Liver (tissue), 9 donors: ENCODE measurements around the gene TRIM29. TPM values are rescaled to one million over a fixed set of nuclear protein-coding genes. Genes with fewer than 3 reads are reported as not detected.

Experiments used
- DNase-seq: peaks from one replicate; pipeline ENCODE4 v3.0.0-alpha.2; 2017; ENCODE audit warnings: low spot score
- H3K27ac ChIP-seq, 2 donors: one replicate each; pipeline ENCODE4 v1.7.0; 2013; ENCODE audit warnings: inconsistent platforms in 2 of 2, low read length in 2 of 2, control low read depth in 1 of 2, low read depth in 1 of 2, mild to moderate bottlenecking in 1 of 2
- H3K27me3 ChIP-seq, 4 donors: one replicate each; pipeline versions ENCODE4 v1.6.1 to v1.7.0; 2013; ENCODE audit warnings: low read length in 3 of 4, inconsistent platforms in 1 of 4, mild to moderate bottlenecking in 1 of 4, moderate library complexity in 1 of 4; ENCODE audit not compliant: control insufficient read depth in 4 of 4, insufficient read depth in 4 of 4
- H3K36me3 ChIP-seq, 4 donors: one replicate each; pipeline versions ENCODE4 v1.6.1 to v1.7.0; 2013; ENCODE audit warnings: low read length in 3 of 4, mild to moderate bottlenecking in 3 of 4, low read depth in 1 of 4, moderate library complexity in 1 of 4; ENCODE audit not compliant: control insufficient read depth in 4 of 4, insufficient read depth in 3 of 4
- H3K4me1 ChIP-seq, 4 donors: one replicate each; pipeline versions ENCODE4 v1.6.1 to v1.7.0; 2013; ENCODE audit warnings: low read length in 3 of 4, mild to moderate bottlenecking in 3 of 4, moderate library complexity in 1 of 4; ENCODE audit not compliant: control insufficient read depth in 4 of 4, insufficient read depth in 4 of 4
- H3K4me3 ChIP-seq, 3 donors: one replicate each; pipeline versions ENCODE4 v1.6.1 to v1.7.0; 2013; ENCODE audit warnings: low read length in 3 of 3, control low read depth in 1 of 3, low read depth in 1 of 3, mild to moderate bottlenecking in 1 of 3
- H3K9ac ChIP-seq, 2 donors: one replicate each; pipeline ENCODE4 v1.7.0; 2013; ENCODE audit warnings: low read length in 2 of 2, mild to moderate bottlenecking in 2 of 2, moderate library complexity in 2 of 2, control low read depth in 1 of 2, low read depth in 1 of 2
- H3K9me3 ChIP-seq, 4 donors: one replicate each; pipeline versions ENCODE4 v1.6.1 to v1.7.0; 2013; ENCODE audit warnings: low read length in 3 of 4; ENCODE audit not compliant: control insufficient read depth in 4 of 4
- ATF3 ChIP-seq: IDR thresholded peaks from 2 replicates; pipeline ENCODE4 v1.6.1; 2016; ENCODE audit warnings: antibody characterized with exemption
- CTCF ChIP-seq: fragments of 150-350 bp; IDR thresholded peaks from 2 replicates; pipeline ENCODE4 v1.5.1; 2017; ENCODE audit warnings: improper control_type of control experiment, low read depth, low read length; ENCODE audit not compliant: missing input control
- EGR1 ChIP-seq, 2 donors: IDR thresholded peaks; 2 replicates each; pipeline ENCODE4 v1.6.1; 2016 to 2018; ENCODE audit warnings: antibody characterized with exemption in 2 of 2, low read depth in 2 of 2
- FOXA1 ChIP-seq: IDR thresholded peaks from 2 replicates; pipeline ENCODE4 v1.6.1; 2016; ENCODE audit warnings: antibody characterized with exemption
- FOXA2 ChIP-seq: IDR thresholded peaks from 2 replicates; pipeline ENCODE4 v1.6.1; 2016; ENCODE audit warnings: antibody characterized with exemption
- GABPA ChIP-seq, 2 donors: IDR thresholded peaks in 1 of 2; conservative IDR thresholded peaks in 1 of 2; 2 replicates each; pipeline ENCODE4 v1.6.1; 2016; ENCODE audit warnings: antibody characterized with exemption in 2 of 2, mild to moderate bottlenecking in 1 of 2, moderate library complexity in 1 of 2
- HNF4A ChIP-seq, 2 donors: conservative IDR thresholded peaks; 2 replicates each; pipeline ENCODE4 v1.6.1; 2016; ENCODE audit warnings: antibody characterized with exemption in 2 of 2, mild to moderate bottlenecking in 2 of 2
- HNF4G ChIP-seq: IDR thresholded peaks from 2 replicates; pipeline ENCODE4 v1.6.1; 2016; ENCODE audit warnings: antibody characterized with exemption
- JUND ChIP-seq, 2 donors: IDR thresholded peaks; 2 replicates each; pipeline ENCODE4 v1.6.1; 2016; ENCODE audit warnings: antibody characterized with exemption in 2 of 2
- MAX ChIP-seq: IDR thresholded peaks from 2 replicates; pipeline ENCODE4 v1.6.1; 2016; ENCODE audit warnings: antibody characterized with exemption
- NR2F2 ChIP-seq: IDR thresholded peaks from 2 replicates; pipeline ENCODE4 v1.6.1; 2016; ENCODE audit warnings: antibody characterized with exemption
- RAD21 ChIP-seq, 2 donors: IDR thresholded peaks; 2 replicates each; pipeline ENCODE4 v1.6.1; 2016; ENCODE audit warnings: antibody characterized with exemption in 2 of 2, mild to moderate bottlenecking in 2 of 2
- RXRA ChIP-seq, 2 donors: IDR thresholded peaks; 2 replicates each; pipeline ENCODE4 v1.6.1; 2017 to 2018; ENCODE audit warnings: antibody characterized with exemption in 2 of 2, mild to moderate bottlenecking in 1 of 2
- SP1 ChIP-seq: IDR thresholded peaks from 2 replicates; pipeline ENCODE4 v1.6.1; 2018; ENCODE audit warnings: antibody characterized with exemption, mild to moderate bottlenecking
- TAF1 ChIP-seq: conservative IDR thresholded peaks from 2 replicates; pipeline ENCODE4 v1.6.1; 2016; ENCODE audit warnings: antibody characterized with exemption, mild to moderate bottlenecking
- YY1 ChIP-seq: IDR thresholded peaks from 2 replicates; pipeline ENCODE4 v1.6.1; 2016; ENCODE audit warnings: antibody characterized with exemption, mild to moderate bottlenecking
- WGBS: extraction: QIAGEN DNeasy Blood & Tissue Kit; methylation state at CpG from one replicate; pipeline ENCODE4 v1.1.7; 2013; 5-methylcytosine and 5-hydroxymethylcytosine counted together
- polyA plus RNA-seq, 2 donors: library from polyadenylated mRNA; stranded (reverse) in 1 of 2; unstranded in 1 of 2; fragments of 200-250 nt in 1 of 2; fragments of >200 nt in 1 of 2; fragmentation: Nextera tagmentation in 1 of 2; extraction: Ambion mirVana in 1 of 2; gene quantifications; one replicate each; pipeline versions ENCODE4 v1.2.1 to v1.2.3, GENCODE V29; 2013 to 2015
- total RNA-seq, 2 donors: library from RNA; depleted of rRNA; stranded (reverse); fragments of >200 nt; gene quantifications; one replicate each; pipeline ENCODE4 v1.2.3, GENCODE V29; 2014
- TF ChIP-seq, protein P1 (sequence below): IDR thresholded peaks from 2 replicates; pipeline ENCODE4 v1.6.1; 2016; ENCODE audit warnings: antibody characterized with exemption
- TF ChIP-seq, protein P2 (sequence below): IDR thresholded peaks from 2 replicates; pipeline ENCODE4 v1.6.1; 2016; ENCODE audit warnings: antibody characterized with exemption, mild to moderate bottlenecking
- donor health status: healthy.
- donor health status: healthy.
- donor health status: healthy.
- donor health status: healthy.
- donor health status: healthy.

TRIM29 gene
- total and polyA plus RNA-seq, 4 donors, result 0.22 to 0.89 (median 0.35) TPM

- Histone ChIP-seq H3K4me1 (no peaks in the 10 kb centered on the region), H3K4me3 (no peak overlapping the region), H3K27me3 (peaks cover 0 to 10% (median 1%) of the 10 kb centered on the region in 4 donors), H3K9ac (no peak overlapping the region), H3K9me3 (no peaks in the 10 kb centered on the region), H3K27ac (no peak overlapping the region), H3K36me3 (no peaks in the 10 kb centered on the region)
- DNase-seq, result peak; percentile 28
- WGBS, result 58% methylated on average over 28 of the region's 28 CpGs
- no peak for TF ChIP-seq MAX
- TF ChIP-seq NR2F2, result no peak
- TF ChIP-seq ATF3, result no peak
- TF ChIP-seq SP1, result no peak
- TF ChIP-seq TAF1, result no peak
- no peak for TF ChIP-seq RXRA (IDR thresholded peaks at IDR 0.05)
- TF ChIP-seq FOXA2, result no peak
- TF ChIP-seq, protein P1, sequence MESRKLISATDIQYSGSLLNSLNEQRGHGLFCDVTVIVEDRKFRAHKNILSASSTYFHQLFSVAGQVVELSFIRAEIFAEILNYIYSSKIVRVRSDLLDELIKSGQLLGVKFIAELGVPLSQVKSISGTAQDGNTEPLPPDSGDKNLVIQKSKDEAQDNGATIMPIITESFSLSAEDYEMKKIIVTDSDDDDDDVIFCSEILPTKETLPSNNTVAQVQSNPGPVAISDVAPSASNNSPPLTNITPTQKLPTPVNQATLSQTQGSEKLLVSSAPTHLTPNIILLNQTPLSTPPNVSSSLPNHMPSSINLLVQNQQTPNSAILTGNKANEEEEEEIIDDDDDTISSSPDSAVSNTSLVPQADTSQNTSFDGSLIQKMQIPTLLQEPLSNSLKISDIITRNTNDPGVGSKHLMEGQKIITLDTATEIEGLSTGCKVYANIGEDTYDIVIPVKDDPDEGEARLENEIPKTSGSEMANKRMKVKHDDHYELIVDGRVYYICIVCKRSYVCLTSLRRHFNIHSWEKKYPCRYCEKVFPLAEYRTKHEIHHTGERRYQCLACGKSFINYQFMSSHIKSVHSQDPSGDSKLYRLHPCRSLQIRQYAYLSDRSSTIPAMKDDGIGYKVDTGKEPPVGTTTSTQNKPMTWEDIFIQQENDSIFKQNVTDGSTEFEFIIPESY, result no peak
- no peak for TF ChIP-seq HNF4G
- TF ChIP-seq JUND (IDR thresholded peaks at IDR 0.05), result no peak
- no peak for TF ChIP-seq FOXA1
- no peak for TF ChIP-seq EGR1 (IDR thresholded peaks at IDR 0.05; ENCODE audit: low read depth in 2 of 2)
- TF ChIP-seq, protein P2, sequence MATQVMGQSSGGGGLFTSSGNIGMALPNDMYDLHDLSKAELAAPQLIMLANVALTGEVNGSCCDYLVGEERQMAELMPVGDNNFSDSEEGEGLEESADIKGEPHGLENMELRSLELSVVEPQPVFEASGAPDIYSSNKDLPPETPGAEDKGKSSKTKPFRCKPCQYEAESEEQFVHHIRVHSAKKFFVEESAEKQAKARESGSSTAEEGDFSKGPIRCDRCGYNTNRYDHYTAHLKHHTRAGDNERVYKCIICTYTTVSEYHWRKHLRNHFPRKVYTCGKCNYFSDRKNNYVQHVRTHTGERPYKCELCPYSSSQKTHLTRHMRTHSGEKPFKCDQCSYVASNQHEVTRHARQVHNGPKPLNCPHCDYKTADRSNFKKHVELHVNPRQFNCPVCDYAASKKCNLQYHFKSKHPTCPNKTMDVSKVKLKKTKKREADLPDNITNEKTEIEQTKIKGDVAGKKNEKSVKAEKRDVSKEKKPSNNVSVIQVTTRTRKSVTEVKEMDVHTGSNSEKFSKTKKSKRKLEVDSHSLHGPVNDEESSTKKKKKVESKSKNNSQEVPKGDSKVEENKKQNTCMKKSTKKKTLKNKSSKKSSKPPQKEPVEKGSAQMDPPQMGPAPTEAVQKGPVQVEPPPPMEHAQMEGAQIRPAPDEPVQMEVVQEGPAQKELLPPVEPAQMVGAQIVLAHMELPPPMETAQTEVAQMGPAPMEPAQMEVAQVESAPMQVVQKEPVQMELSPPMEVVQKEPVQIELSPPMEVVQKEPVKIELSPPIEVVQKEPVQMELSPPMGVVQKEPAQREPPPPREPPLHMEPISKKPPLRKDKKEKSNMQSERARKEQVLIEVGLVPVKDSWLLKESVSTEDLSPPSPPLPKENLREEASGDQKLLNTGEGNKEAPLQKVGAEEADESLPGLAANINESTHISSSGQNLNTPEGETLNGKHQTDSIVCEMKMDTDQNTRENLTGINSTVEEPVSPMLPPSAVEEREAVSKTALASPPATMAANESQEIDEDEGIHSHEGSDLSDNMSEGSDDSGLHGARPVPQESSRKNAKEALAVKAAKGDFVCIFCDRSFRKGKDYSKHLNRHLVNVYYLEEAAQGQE, result no peak
- TF ChIP-seq CTCF, result no peak
- no peak for TF ChIP-seq HNF4A (conservative IDR thresholded peaks at IDR 0.05)
- no peak for TF ChIP-seq GABPA (IDR thresholded peaks at IDR 0.05 in 1 of 2, conservative IDR thresholded peaks at IDR 0.05 in 1 of 2)
- TF ChIP-seq RAD21 (IDR thresholded peaks at IDR 0.05), result no peak
- TF ChIP-seq YY1, result no peak
These were observed 76.0 kb downstream of the TRIM29 start for GRCh38 chr11:120061761-120062560.

Other genes starting within 250 kb of the TRIM29 start
- gene OAF, start 72.9 kb upstream of the TRIM29 start, total RNA-seq, result 10 to 100 TPM; 15.0 to 89.4 TPM
- 100 to 1,000 TPM in 1 of 2 donors, 10 to 100 TPM in 1; 74.6 to 151 TPM for gene OAF, start 72.9 kb upstream of the TRIM29 start, polyA plus RNA-seq
- not detected for gene POU2F3, start 102.0 kb upstream of the TRIM29 start, total RNA-seq
- gene POU2F3, start 102.0 kb upstream of the TRIM29 start, polyA plus RNA-seq, result not detected
- gene TLCD5, start 187.2 kb upstream of the TRIM29 start, total RNA-seq, result 1 to 10 TPM in 1 of 2 donors, under 1 TPM in 1; 0.50 to 1.2 TPM
- gene TLCD5, start 187.2 kb upstream of the TRIM29 start, polyA plus RNA-seq, result under 1 TPM; 0.31 to 0.86 TPM
- gene ARHGEF12, start 198.3 kb upstream of the TRIM29 start, total RNA-seq, result 100 to 1,000 TPM in 1 of 2 donors, 10 to 100 TPM in 1; 78.6 to 169 TPM
- 10 to 100 TPM; 28.0 to 29.2 TPM for gene ARHGEF12, start 198.3 kb upstream of the TRIM29 start, polyA plus RNA-seq